Measurements from ENCODE around the gene PCGF1. TPM values are rescaled to one million over a fixed set of nuclear protein-coding genes. Genes with fewer than 3 reads are reported as not detected.
A peak's percentile ranks its signal among the peaks of the same experiment; 100 is the strongest.

The PCGF1 gene
- total RNA-seq (10 to 100 TPM; 14.3 to 32.0 (median 21.5) TPM), polyA plus RNA-seq (10 to 100 TPM; 25.6 to 60.3 (median 44.9) TPM)
- long read RNA-seq, donor 1, transcript PCGF1-204 (8 exons, 1,056 nt): major isoform, 7 of 9 reads
- long read RNA-seq, donor 1, partial matches to known transcripts: 0 of 9 reads
- long read RNA-seq, donor 1, other reads (novel, unspliced or antisense): 2 of 9 reads
- long read RNA-seq, donor 2, transcript PCGF1-204 (8 exons, 1,056 nt): major isoform, 12 of 21 reads
- long read RNA-seq, donor 2, partial matches to known transcripts: 3 of 21 reads
- long read RNA-seq, donor 2, other reads (novel, unspliced or antisense): 5 of 21 reads

GRCh38 chr2:74507145-74507925, at the start of gene PCGF1:
Gene PCGF1 (minus strand): TSS chr2:74507695. CDS start chr2:74507668, 27 bp downstream.
- peaks cover 0 to 22% of the 10 kb centered on the region in 2 donors for H3K36me3 ChIP-seq (ENCODE audit: insufficient read depth in 1 of 2, low read depth in 1 of 2)
- peak within 1 kb of the TSS; percentile 96 for H3K4me3 ChIP-seq
- H3K9me3 ChIP-seq: no peaks in the 10 kb centered on the region
- intact Hi-C loops (cut with DNase I): no loop called here
- TF ChIP-seq, protein P1, sequence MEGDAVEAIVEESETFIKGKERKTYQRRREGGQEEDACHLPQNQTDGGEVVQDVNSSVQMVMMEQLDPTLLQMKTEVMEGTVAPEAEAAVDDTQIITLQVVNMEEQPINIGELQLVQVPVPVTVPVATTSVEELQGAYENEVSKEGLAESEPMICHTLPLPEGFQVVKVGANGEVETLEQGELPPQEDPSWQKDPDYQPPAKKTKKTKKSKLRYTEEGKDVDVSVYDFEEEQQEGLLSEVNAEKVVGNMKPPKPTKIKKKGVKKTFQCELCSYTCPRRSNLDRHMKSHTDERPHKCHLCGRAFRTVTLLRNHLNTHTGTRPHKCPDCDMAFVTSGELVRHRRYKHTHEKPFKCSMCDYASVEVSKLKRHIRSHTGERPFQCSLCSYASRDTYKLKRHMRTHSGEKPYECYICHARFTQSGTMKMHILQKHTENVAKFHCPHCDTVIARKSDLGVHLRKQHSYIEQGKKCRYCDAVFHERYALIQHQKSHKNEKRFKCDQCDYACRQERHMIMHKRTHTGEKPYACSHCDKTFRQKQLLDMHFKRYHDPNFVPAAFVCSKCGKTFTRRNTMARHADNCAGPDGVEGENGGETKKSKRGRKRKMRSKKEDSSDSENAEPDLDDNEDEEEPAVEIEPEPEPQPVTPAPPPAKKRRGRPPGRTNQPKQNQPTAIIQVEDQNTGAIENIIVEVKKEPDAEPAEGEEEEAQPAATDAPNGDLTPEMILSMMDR (IDR thresholded peaks at IDR 0.05): peak; percentile 31
- H3K27me3 ChIP-seq (ENCODE audit: insufficient read depth in 3 of 3, low read length in 2 of 3): peaks cover 0 to 68% (median 8%) of the 10 kb centered on the region in 3 donors
- peaks cover 13% of the 10 kb centered on the region for H3K4me1 ChIP-seq
- 0 to 1% (median 1%) methylated on average over 54 to 56 of the region's 56 CpGs for WGBS, 3 donors
- peak; percentile 98 to 99 (median 98) for ATAC-seq
- H3K27ac ChIP-seq: peak within 1 kb of the TSS; percentile 100
- DNase-seq: peak; percentile 99 to 100

GRCh38 chr2:74556831-74557370, 49.4 kb upstream of the PCGF1 start:
- Histone ChIP-seq H3K9me3 (no peaks in the 10 kb centered on the region), H3K4me3 (no peak overlapping the region), H3K4me1 (peaks cover 10% of the 10 kb centered on the region), H3K27ac (no peak overlapping the region), H3K27me3 (ENCODE audit: insufficient read depth in 3 of 3, low read length in 2 of 3) (peaks cover 0 to 54% (median 15%) of the 10 kb centered on the region in 3 donors), H3K36me3 (ENCODE audit: insufficient read depth in 1 of 2, low read depth in 1 of 2) (no peaks in the 10 kb centered on the region)
- WGBS, 3 donors: 86 to 91% (median 88%) methylated on average over 6 of the region's 6 CpGs
- TF ChIP-seq, protein P1 (IDR thresholded peaks at IDR 0.05): no peak
- intact Hi-C loops (cut with DNase I): no loop called here
- DNase-seq (no peak), ATAC-seq (no peak)

- Histone ChIP-seq H3K27ac (no peak overlapping the region), H3K9me3 (no peaks in the 10 kb centered on the region), H3K27me3 (ENCODE audit: insufficient read depth in 3 of 3, low read length in 2 of 3) (peaks cover 0 to 56% (median 15%) of the 10 kb centered on the region in 3 donors), H3K4me1 (peaks cover 10% of the 10 kb centered on the region), H3K4me3 (peak overlapping the region; percentile 76), H3K36me3 (ENCODE audit: insufficient read depth in 1 of 2, low read depth in 1 of 2) (no peaks in the 10 kb centered on the region)
- intact Hi-C loops (cut with DNase I): no loop called here
- ATAC-seq: no peak
- no peak for DNase-seq
- WGBS, 3 donors: 80 to 90% (median 82%) methylated on average over 13 to 14 of the region's 14 CpGs
- TF ChIP-seq, protein P1 (IDR thresholded peaks at IDR 0.05): no peak
Observed at GRCh38 chr2:74556159-74556558, 48.7 kb upstream of the PCGF1 start.

DNA sequence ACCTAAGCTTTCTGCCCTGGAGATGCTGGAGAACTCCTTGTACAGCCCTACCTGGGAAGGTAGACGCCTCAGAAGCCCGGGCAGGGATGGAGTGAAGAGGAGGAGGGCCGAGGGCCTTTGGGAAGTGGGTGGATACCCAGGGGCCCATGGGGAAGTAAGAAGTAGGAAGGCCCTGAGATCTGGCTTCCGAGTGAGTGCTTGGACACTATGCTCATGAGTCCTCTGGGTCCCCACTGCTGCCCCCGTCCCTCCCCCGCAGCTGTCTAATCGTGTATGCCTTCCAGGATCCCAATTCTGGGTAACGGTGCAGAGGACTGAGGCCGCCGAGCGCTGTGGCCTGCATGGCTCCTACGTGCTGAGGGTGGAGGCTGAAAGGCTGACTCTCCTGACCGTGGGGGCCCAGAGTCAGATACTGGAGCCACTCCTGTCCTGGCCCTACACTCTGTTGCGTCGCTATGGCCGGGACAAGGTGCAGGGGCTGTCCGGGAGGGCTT, 48.2 kb upstream of the PCGF1 start:
- Histone ChIP-seq H3K9me3 (no peaks in the 10 kb centered on the region), H3K36me3 (ENCODE audit: insufficient read depth in 1 of 2, low read depth in 1 of 2) (no peaks in the 10 kb centered on the region), H3K4me3 (peak overlapping the region; percentile 76), H3K27ac (no peak overlapping the region), H3K27me3 (ENCODE audit: insufficient read depth in 3 of 3, low read length in 2 of 3) (peaks cover 0 to 55% (median 15%) of the 10 kb centered on the region in 3 donors), H3K4me1 (peaks cover 10% of the 10 kb centered on the region)
- intact Hi-C loops (cut with DNase I): no loop called here
- TF ChIP-seq, protein P1 (IDR thresholded peaks at IDR 0.05): no peak
- 61 to 80% (median 63%) methylated on average over 17 of the region's 17 CpGs for WGBS, 3 donors
- DNase-seq (no peak), ATAC-seq (no peak)

Measured in psoas muscle (tissue), 8 donors.